ENCODE results near the gene TTC34. TPM values are rescaled to one million over a fixed set of nuclear protein-coding genes. Genes with fewer than 3 reads are reported as not detected.
"Not testable (repeated sequence)": the region's sequence is repeated elsewhere in the genome, so short reads cannot be mapped to it uniquely, and the experiment has no call there.

The TTC34 gene
- total and polyA plus RNA-seq, 2 donors from 2014 or later, result 0.15 to 2.4 TPM

- intact Hi-C loops (cut with DNase I), result no loop called here
- FAIRE-seq, result no peak
- no peaks in the 10 kb centered on the region for H3K27me3 ChIP-seq (ENCODE audit: control insufficient read depth, insufficient read depth, low read length)
Observed at GRCh38 chr1:2799811-2800663, 1.5 kb downstream of the TTC34 start.

GRCh38 chr1:2798958-2799357, 2.5 kb downstream of the TTC34 start:
- H3K36me3 ChIP-seq (ENCODE audit: control insufficient read depth in 2 of 3, insufficient read depth in 3 of 3, low read length in 3 of 3); H3K9me3 ChIP-seq (ENCODE audit: control insufficient read depth in 2 of 3, insufficient read depth in 1 of 3, low read length in 3 of 3); H3K9ac ChIP-seq (ENCODE audit: low read length in 3 of 3); FAIRE-seq; H3K27me3 ChIP-seq (ENCODE audit: control insufficient read depth, insufficient read depth, low read length); DNase-seq; H3K4me3 ChIP-seq (ENCODE audit: low read length in 3 of 3); H3K27ac ChIP-seq (ENCODE audit: low read depth in 2 of 2, low read length in 2 of 2); intact Hi-C loops (cut with DNase I); H3K4me1 ChIP-seq (ENCODE audit: control insufficient read depth in 2 of 3, insufficient read depth in 2 of 3, low read depth in 1 of 3, low read length in 3 of 3): not testable (repeated sequence)

More at GRCh38 chr1:2799811-2800663, 1.5 kb downstream of the TTC34 start:
- Histone ChIP-seq H3K4me1 (ENCODE audit: control insufficient read depth in 2 of 3, insufficient read depth in 2 of 3, low read depth in 1 of 3, low read length in 3 of 3) (no peaks in the 10 kb centered on the region), H3K9ac (ENCODE audit: low read length in 3 of 3) (no peak overlapping the region), H3K36me3 (ENCODE audit: control insufficient read depth in 2 of 3, insufficient read depth in 3 of 3, low read length in 3 of 3) (no peaks in the 10 kb centered on the region), H3K27ac (ENCODE audit: low read depth in 2 of 2, low read length in 2 of 2) (no peak overlapping the region), H3K9me3 (ENCODE audit: control insufficient read depth in 2 of 3, insufficient read depth in 1 of 3, low read length in 3 of 3) (peaks cover 0 to 4% (median 0%) of the 10 kb centered on the region in 3 donors), H3K4me3 (ENCODE audit: low read length in 3 of 3) (no peak overlapping the region)
- DNase-seq, result peak in 2 of 5 donors; percentile 34 to 63
- TF ChIP-seq CTCF (IDR thresholded peaks at IDR 0.05; ENCODE audit: borderline replicate concordance, extremely low read depth, insufficient read depth), result no peak

GRCh38 chr1:2797741-2798016, 3.8 kb downstream of the TTC34 start:
- no peak overlapping the region for H3K4me3 ChIP-seq (ENCODE audit: low read length in 3 of 3)
- FAIRE-seq, result no peak
- no peaks in the 10 kb centered on the region for H3K4me1 ChIP-seq (ENCODE audit: control insufficient read depth in 2 of 3, insufficient read depth in 2 of 3, low read depth in 1 of 3, low read length in 3 of 3)
- no peak overlapping the region for H3K27ac ChIP-seq (ENCODE audit: low read depth in 2 of 2, low read length in 2 of 2)
- H3K9ac ChIP-seq (ENCODE audit: low read length in 3 of 3), result no peak overlapping the region
- H3K36me3 ChIP-seq (ENCODE audit: control insufficient read depth in 2 of 3, insufficient read depth in 3 of 3, low read length in 3 of 3), result no peaks in the 10 kb centered on the region
- no peak for TF ChIP-seq CTCF (IDR thresholded peaks at IDR 0.05; ENCODE audit: borderline replicate concordance, extremely low read depth, insufficient read depth)
- DNase-seq, result no peak
- no peaks in the 10 kb centered on the region for H3K27me3 ChIP-seq (ENCODE audit: control insufficient read depth, insufficient read depth, low read length)
- intact Hi-C loops (cut with DNase I), result no loop called here
- H3K9me3 ChIP-seq (ENCODE audit: control insufficient read depth in 2 of 3, insufficient read depth in 1 of 3, low read length in 3 of 3), result peaks cover 0 to 7% (median 4%) of the 10 kb centered on the region in 3 donors

- no peaks in the 10 kb centered on the region for H3K27me3 ChIP-seq (ENCODE audit: control insufficient read depth, insufficient read depth, low read length)
- TF ChIP-seq CTCF (IDR thresholded peaks at IDR 0.05; ENCODE audit: borderline replicate concordance, extremely low read depth, insufficient read depth), result no peak
- H3K27ac ChIP-seq (ENCODE audit: low read depth in 2 of 2, low read length in 2 of 2), result no peak overlapping the region
- peaks cover 0 to 8% (median 7%) of the 10 kb centered on the region in 3 donors for H3K9me3 ChIP-seq (ENCODE audit: control insufficient read depth in 2 of 3, insufficient read depth in 1 of 3, low read length in 3 of 3)
- intact Hi-C loops (cut with DNase I), result no loop called here
- no peaks in the 10 kb centered on the region for H3K36me3 ChIP-seq (ENCODE audit: control insufficient read depth in 2 of 3, insufficient read depth in 3 of 3, low read length in 3 of 3)
- no peaks in the 10 kb centered on the region for H3K4me1 ChIP-seq (ENCODE audit: control insufficient read depth in 2 of 3, insufficient read depth in 2 of 3, low read depth in 1 of 3, low read length in 3 of 3)
- DNase-seq, result peak in 1 of 5 donors; percentile 45
- no peak overlapping the region for H3K9ac ChIP-seq (ENCODE audit: low read length in 3 of 3)
- no peak overlapping the region for H3K4me3 ChIP-seq (ENCODE audit: low read length in 3 of 3)
- no peak for FAIRE-seq
Observed at GRCh38 chr1:2796890-2797740, 4.4 kb downstream of the TTC34 start.
